Lung (tissue), 16 donors: ENCODE data around the gene SCIMP. TPM values are rescaled to one million over a fixed set of nuclear protein-coding genes. Genes with fewer than 3 reads are reported as not detected.

Source experiments
- ATAC-seq: fragments of 200-7000 bp; cut with Tn5 transposase; one replicate; pipeline ENCODE4 v1.9.1; 2020; ENCODE audit warnings: moderate number of reproducible peaks; ENCODE audit not compliant: insufficient read depth, low FRiP score
- DNase-seq, 3 donors: peaks; one replicate each; pipeline ENCODE4 v3.0.0-alpha.2; 2013 to 2017
- H3K27ac ChIP-seq, 2 donors: one replicate each; pipeline ENCODE4 v1.5.1; 2013; ENCODE audit warnings: mild to moderate bottlenecking in 2 of 2, moderate library complexity in 2 of 2, control low read depth in 1 of 2, inconsistent platforms in 1 of 2, low read depth in 1 of 2, low read length in 1 of 2
- H3K27me3 ChIP-seq, 3 donors: one replicate each; pipeline ENCODE4 v1.5.1; 2013; ENCODE audit warnings: low read length in 2 of 3; ENCODE audit not compliant: control insufficient read depth in 3 of 3, insufficient read depth in 3 of 3
- H3K36me3 ChIP-seq, 4 donors: one replicate each; pipeline ENCODE4 v1.5.1; 2013; ENCODE audit warnings: low read length in 4 of 4, mild to moderate bottlenecking in 1 of 4, moderate library complexity in 1 of 4; ENCODE audit not compliant: control insufficient read depth in 4 of 4, insufficient read depth in 4 of 4
- H3K4me1 ChIP-seq, 5 donors: one replicate each; pipeline ENCODE4 v1.5.1; 2013; ENCODE audit warnings: low read length in 5 of 5, mild to moderate bottlenecking in 2 of 5, moderate library complexity in 1 of 5; ENCODE audit not compliant: control insufficient read depth in 5 of 5, insufficient read depth in 5 of 5
- H3K4me3 ChIP-seq: one replicate; pipeline ENCODE4 v1.5.1; 2013; ENCODE audit warnings: mild to moderate bottlenecking, control low read depth, moderate library complexity
- H3K9ac ChIP-seq, 2 donors: one replicate each; pipeline ENCODE4 v1.5.1; 2013; ENCODE audit warnings: low read length in 2 of 2, control low read depth in 1 of 2; ENCODE audit not compliant: insufficient read depth in 1 of 2
- H3K9me3 ChIP-seq, 4 donors: one replicate each; pipeline ENCODE4 v1.5.1; 2013; ENCODE audit warnings: low read length in 3 of 4, mild to moderate bottlenecking in 1 of 4, moderate library complexity in 1 of 4; ENCODE audit not compliant: control insufficient read depth in 4 of 4, insufficient read depth in 3 of 4
- WGBS, 2 donors: extraction: QIAGEN DNeasy Blood & Tissue Kit; methylation state at CpG; one replicate each; pipeline ENCODE4 v1.1.7; 2013; 5-methylcytosine and 5-hydroxymethylcytosine counted together
- long read RNA-seq, 5 donors: transcript quantifications; one replicate each; lab custom pipeline, GENCODE V29; 2026
- polyA plus RNA-seq, 2 donors: library from polyadenylated mRNA; stranded (reverse); fragments of 200-250 nt; gene quantifications; one replicate each; pipeline ENCODE4 v1.2.1, GENCODE V29; 2013
- total RNA-seq, 2 donors: library from RNA; depleted of rRNA in 1 of 2; stranded (reverse); fragments of >200 nt in 1 of 2; gene quantifications; one replicate each; pipeline ENCODE4 v1.2.1, GENCODE V29; 2014 to 2021
- TF ChIP-seq, protein P1 (sequence below): IDR thresholded peaks from 2 replicates; pipeline ENCODE4 v1.5.1; 2012; ENCODE audit warnings: mild to moderate bottlenecking; ENCODE audit errors: control extremely low read depth, extremely low read depth
- donor health status: control.
- donor health status: control.
- donor health status: Bipolar disorder and iron deficiency.
- donor health status: healthy.
- donor health status: DM: yes; HTN: yes; CAD: no.

SCIMP gene
- 10 to 100 TPM in 1 of 2 donors, 1 to 10 TPM in 1; 2.3 to 18.6 TPM for total RNA-seq
- polyA plus RNA-seq: 10 to 100 TPM in 1 of 2 donors, 1 to 10 TPM in 1; 3.8 to 22.2 TPM
- long read RNA-seq, donor 1: 0 reads
- long read RNA-seq, donor 2: 0 reads
- long read RNA-seq, donor 3: 0 reads
- long read RNA-seq, donor 4: 0 reads
- long read RNA-seq, donor 5, partial matches to known transcripts: 0 of 1 reads
- long read RNA-seq, donor 5, other reads (novel, unspliced or antisense): 0 of 1 reads

DNA sequence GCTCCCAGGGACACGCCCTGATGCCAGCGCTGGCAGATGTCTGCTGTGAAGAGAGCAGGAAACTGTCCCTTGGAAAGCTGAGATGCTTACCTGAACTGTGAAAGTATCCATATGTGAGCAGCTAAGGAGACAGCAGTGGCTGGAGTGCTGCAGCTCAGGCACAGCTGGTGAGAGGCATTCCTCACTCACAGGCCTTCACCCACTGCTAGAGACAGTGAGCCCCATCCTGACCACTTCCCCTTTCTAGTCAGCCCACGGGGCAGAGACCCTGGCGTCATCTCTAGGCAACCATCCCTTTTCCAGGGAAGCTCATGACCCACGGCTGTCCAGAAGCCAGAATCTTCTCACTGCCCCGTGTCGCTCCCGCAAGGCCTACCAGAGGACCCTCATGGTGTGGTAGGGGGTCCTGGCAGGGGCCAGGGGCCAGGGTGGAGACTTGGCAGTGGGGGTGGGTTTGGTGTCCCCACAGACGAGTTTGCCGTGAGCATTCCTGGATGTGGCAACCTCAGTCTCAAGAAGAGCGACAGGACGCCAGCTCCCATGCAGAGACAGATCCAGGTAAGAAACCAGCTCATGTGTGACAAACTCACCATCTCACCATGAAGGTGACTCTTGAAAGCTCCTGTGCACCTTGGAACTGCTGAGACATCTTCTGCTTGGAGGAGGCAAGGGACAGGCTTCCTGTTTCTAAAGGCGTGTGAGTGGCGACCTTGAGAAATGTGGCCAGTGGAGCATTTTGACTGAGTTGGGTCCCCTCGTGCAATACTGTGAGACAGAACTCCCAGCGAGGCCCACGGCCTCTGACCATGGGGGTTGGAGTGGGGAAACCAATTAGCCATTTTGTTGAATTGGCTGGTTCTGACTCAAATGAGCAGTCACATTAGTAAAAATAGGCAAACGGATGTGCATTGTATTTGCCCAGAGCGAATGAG lies at the start of gene SCIMP:
TSS of gene SCIMP (minus strand) at position 216 of the 932 bp plus-strand sequence. CDS start at position 111, 105 bp downstream.
- H3K36me3 ChIP-seq: peaks cover 0 to 9% (median 2%) of the 10 kb centered on the region in 4 donors
- no peaks in the 10 kb centered on the region for H3K27me3 ChIP-seq
- H3K9me3 ChIP-seq: peaks cover 0 to 2% (median 0%) of the 10 kb centered on the region in 4 donors
- ATAC-seq: no peak
- TF ChIP-seq, protein P1, sequence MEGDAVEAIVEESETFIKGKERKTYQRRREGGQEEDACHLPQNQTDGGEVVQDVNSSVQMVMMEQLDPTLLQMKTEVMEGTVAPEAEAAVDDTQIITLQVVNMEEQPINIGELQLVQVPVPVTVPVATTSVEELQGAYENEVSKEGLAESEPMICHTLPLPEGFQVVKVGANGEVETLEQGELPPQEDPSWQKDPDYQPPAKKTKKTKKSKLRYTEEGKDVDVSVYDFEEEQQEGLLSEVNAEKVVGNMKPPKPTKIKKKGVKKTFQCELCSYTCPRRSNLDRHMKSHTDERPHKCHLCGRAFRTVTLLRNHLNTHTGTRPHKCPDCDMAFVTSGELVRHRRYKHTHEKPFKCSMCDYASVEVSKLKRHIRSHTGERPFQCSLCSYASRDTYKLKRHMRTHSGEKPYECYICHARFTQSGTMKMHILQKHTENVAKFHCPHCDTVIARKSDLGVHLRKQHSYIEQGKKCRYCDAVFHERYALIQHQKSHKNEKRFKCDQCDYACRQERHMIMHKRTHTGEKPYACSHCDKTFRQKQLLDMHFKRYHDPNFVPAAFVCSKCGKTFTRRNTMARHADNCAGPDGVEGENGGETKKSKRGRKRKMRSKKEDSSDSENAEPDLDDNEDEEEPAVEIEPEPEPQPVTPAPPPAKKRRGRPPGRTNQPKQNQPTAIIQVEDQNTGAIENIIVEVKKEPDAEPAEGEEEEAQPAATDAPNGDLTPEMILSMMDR: no peak
- WGBS, 2 donors: 66 to 82% methylated on average over 19 of the region's 19 CpGs
- no peak within 1 kb of the TSS for H3K9ac ChIP-seq
- H3K4me3 ChIP-seq: no peak within 1 kb of the TSS
- H3K4me1 ChIP-seq: no peaks in the 10 kb centered on the region
- DNase-seq: no peak
- H3K27ac ChIP-seq: no peak within 1 kb of the TSS

- 42 to 56% methylated on average over 5 of the region's 5 CpGs for WGBS, 2 donors
- TF ChIP-seq, protein P1: no peak
- Histone ChIP-seq H3K4me1 (peaks cover 0 to 11% (median 10%) of the 10 kb centered on the region in 5 donors), H3K9ac (no peak overlapping the region), H3K9me3 (no peaks in the 10 kb centered on the region), H3K27ac (no peak overlapping the region), H3K4me3 (no peak overlapping the region), H3K27me3 (no peaks in the 10 kb centered on the region), H3K36me3 (no peaks in the 10 kb centered on the region)
- ATAC-seq: no peak
- DNase-seq: no peak
Observed at GRCh38 chr17:5283571-5284315, 49.1 kb upstream of the SCIMP start.

DNA sequence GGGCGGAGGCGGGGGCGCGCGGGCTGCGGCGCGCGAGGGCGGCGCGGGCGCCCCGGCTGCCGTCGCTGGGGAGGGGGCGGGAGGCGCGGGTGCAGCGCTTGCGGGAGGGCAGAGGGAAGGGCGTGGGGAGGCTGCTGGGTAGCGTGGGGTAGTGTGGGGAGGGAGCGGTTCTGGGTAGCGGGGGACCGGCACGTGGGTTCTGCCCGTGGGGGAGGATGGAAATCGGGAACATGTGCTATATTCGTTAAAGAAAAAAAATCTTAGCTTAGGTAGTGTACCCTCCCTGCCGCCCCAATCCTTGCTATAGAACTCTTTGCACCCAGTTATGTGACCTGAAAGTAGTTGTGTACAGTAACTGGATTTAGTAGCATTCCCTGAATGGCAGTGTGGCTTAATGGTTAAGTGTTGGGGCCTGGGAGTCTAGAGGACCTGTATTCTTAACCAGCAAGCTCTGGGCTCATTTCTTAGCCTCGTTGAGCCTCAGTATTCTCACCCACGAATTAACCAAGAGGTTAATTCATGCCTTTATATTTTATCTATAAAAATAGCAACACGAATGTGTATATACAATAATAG lies 48.1 kb upstream of the SCIMP start:
- ATAC-seq (no peak), DNase-seq (no peak)
- 2 to 5% methylated on average over 11 to 34 of the region's 34 CpGs for WGBS, 2 donors
- Histone ChIP-seq H3K9me3 (no peaks in the 10 kb centered on the region), H3K4me3 (peak overlapping the region; percentile 91), H3K27ac (peak overlapping the region; percentile 63 to 98), H3K4me1 (peaks cover 0 to 11% (median 10%) of the 10 kb centered on the region in 5 donors), H3K27me3 (no peaks in the 10 kb centered on the region), H3K9ac (peak overlapping the region in 1 of 2 donors; percentile 61), H3K36me3 (no peaks in the 10 kb centered on the region)
- TF ChIP-seq, protein P1: no peak
